ENCODE data around the gene PDLIM1. TPM values are rescaled to one million over a fixed set of nuclear protein-coding genes. Genes with fewer than 3 reads are reported as not detected.

PDLIM1 gene
- total RNA-seq, 1 donor from 2014 or later, result 117 TPM

DNA sequence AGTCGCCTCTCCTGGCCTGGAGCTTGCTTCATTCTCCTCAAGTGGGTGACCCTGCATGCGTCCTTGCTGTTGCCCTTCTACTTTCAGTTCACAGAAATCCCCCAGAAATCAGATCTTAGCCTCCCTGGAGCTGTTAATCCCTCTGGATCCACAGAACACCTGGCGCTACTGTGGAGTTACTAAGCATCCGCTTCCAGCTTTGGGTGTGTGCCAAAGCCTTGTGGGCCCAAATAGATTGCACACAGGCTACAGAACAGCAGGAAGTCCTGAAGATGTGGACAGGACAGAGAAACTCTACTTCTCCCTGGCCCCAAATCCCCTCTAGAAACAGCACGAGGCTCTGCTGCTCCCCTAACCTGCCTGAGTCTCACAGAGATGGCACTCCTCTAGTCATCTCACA, 36.6 kb upstream of the PDLIM1 start:
- TF ChIP-seq, protein P1, sequence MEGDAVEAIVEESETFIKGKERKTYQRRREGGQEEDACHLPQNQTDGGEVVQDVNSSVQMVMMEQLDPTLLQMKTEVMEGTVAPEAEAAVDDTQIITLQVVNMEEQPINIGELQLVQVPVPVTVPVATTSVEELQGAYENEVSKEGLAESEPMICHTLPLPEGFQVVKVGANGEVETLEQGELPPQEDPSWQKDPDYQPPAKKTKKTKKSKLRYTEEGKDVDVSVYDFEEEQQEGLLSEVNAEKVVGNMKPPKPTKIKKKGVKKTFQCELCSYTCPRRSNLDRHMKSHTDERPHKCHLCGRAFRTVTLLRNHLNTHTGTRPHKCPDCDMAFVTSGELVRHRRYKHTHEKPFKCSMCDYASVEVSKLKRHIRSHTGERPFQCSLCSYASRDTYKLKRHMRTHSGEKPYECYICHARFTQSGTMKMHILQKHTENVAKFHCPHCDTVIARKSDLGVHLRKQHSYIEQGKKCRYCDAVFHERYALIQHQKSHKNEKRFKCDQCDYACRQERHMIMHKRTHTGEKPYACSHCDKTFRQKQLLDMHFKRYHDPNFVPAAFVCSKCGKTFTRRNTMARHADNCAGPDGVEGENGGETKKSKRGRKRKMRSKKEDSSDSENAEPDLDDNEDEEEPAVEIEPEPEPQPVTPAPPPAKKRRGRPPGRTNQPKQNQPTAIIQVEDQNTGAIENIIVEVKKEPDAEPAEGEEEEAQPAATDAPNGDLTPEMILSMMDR (conservative IDR thresholded peaks at IDR 0.05; ENCODE audit: low read depth, low read length), result no peak
- no peak overlapping the region for H3K4me3 ChIP-seq (ENCODE audit: low read depth, low read length)
- DNase-seq (ENCODE audit: low read depth), result no peak

DNA sequence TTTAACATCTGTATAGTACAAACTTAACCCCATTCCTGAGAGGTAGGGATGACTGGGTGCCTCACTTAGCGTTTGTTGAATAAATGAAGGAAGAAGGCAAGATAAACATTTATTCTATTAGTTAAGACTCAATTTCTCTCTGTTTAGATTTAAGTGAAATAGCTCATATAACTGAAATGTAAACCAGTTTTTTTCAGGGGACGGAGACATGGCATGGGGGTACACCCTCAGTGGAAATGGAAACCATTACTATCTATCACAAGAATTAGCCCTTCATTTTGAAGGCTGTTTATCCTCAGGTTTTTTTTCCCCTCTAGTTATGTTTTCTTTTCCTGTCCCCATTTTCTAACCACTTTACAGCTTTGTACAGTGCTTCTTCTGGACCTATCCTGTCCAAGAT, 35.6 kb upstream of the PDLIM1 start:
- no peak for DNase-seq (ENCODE audit: low read depth)
- TF ChIP-seq, protein P1 (conservative IDR thresholded peaks at IDR 0.05; ENCODE audit: low read depth, low read length), result no peak
- no peak overlapping the region for H3K4me3 ChIP-seq (ENCODE audit: low read depth, low read length)

DNA sequence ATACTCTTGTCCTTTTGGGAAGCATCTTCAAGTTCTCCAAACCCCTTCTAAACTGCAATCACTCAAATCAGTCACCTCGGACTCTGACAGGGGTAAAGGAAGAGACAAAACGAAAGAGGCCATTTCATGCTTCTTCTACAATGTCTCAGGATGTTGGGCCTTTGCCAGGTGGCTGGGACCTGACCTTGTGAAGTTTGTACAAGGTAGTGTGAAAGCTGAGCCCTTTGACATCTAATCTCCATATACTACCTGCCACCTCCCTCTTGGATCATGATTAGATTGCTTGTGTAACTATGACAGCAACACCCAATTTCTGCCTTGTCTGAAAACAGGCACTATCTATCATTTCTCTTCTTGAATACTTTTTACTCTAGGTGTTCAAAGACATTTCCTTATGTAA, 35.1 kb upstream of the PDLIM1 start:
- no peak overlapping the region for H3K4me3 ChIP-seq (ENCODE audit: low read depth, low read length)
- DNase-seq (ENCODE audit: low read depth), result no peak
- TF ChIP-seq, protein P1 (conservative IDR thresholded peaks at IDR 0.05; ENCODE audit: low read depth, low read length), result no peak

DNA sequence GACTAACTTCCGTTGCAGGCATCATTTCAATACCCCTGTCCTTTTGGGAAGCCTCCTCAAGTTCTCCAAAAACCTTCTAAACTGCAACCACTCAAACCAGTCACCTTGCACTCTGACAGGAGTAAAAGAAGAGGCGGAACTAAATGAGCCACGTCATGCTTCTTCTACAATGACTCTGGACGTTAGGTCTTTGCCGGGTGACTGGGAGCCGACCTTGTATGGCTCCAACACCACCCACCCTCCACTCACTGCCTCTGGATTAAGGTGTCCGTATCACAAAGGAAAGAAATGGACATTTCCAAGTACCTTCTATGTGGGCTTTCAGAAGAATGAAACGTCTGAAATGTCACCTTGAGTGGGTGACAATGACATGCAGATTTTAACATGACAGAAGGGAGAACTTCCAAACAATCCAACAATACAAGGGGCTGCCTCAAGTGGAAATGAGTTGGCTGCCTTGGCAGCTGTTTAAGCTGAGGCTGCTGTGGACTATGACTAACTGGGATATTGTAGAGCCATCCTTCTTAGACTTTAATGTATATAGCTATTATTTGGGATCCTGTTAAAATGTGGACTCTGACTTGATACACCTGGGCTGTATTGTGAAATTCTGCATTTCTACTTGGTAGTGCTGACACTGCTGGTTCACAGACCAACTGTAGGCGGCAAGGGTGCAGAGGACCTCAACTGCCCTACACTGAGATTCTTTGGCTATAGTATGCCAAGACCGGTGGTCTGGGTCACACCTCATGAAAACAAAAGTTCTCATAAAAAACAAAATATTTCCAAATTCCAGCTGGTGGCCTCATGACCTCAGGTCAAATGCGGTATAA, 33.8 kb upstream of the PDLIM1 start:
- no peak overlapping the region for H3K4me3 ChIP-seq (ENCODE audit: low read depth, low read length)
- TF ChIP-seq, protein P1 (conservative IDR thresholded peaks at IDR 0.05; ENCODE audit: low read depth, low read length), result no peak
- no peak for DNase-seq (ENCODE audit: low read depth)

DNA sequence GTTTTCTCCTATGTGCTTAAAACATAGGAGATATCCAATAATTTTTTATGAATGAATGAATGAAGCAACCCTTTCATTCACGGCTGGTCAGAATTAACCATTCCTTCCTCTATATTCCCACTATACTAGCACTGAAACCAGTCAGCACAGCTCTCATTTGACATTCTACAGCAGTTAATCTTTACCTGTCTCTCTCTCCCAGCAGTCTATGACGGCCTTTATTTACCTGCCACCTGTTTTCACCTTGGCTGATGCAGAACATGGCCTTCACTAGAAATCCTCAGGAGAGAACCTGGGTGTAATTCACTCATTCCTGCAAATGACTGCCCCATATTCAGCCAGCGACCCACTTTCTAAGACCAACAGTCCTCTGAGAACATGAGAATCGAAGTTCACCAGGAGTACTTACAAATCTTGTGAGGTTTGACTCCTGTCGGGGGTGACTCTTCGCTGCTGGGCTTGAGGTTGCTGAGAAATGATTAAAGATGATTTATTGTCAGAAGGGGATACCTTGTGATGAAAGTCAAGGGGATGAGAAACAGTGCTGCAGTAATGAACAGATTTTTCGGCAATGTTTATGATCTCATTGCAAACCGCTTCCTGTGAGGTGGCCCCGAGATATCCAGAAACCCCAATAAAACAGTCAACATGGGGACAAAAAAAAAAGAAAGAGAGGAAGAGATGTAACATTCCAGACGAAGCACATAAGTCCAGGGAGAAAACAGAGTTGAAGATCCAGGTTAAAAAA, 30.9 kb upstream of the PDLIM1 start:
- DNase-seq (ENCODE audit: low read depth), result no peak
- no peak overlapping the region for H3K4me3 ChIP-seq (ENCODE audit: low read depth, low read length)
- TF ChIP-seq, protein P1 (conservative IDR thresholded peaks at IDR 0.05; ENCODE audit: low read depth, low read length), result no peak

DNA sequence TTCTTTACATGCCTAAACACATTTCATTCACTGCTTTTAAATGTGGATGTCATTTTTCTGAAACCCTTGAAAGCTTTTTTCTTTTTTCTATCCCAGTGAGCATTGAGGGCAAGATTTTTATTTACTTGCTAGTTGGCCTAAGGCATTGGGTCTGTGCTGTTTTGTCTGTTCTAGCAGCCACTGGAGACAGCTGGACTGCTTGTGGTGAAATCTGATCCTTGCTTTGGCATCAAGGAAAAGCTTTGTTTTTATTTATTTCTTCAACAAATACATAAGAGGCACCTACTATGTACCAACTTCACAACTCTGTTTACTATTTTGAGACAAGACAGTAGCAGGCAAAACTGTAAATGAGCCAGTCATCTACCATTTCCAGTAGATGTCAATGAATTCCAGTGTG, 28.4 kb upstream of the PDLIM1 start:
- DNase-seq (ENCODE audit: low read depth), result no peak
- TF ChIP-seq, protein P1 (conservative IDR thresholded peaks at IDR 0.05; ENCODE audit: low read depth, low read length), result no peak
- H3K4me3 ChIP-seq (ENCODE audit: low read depth, low read length), result no peak overlapping the region

Data from epithelial cell of proximal tubule (primary cell).